MCF 10A (cell line): Measurements from ENCODE around the gene GDI1. TPM values are rescaled to one million over a fixed set of nuclear protein-coding genes. Genes with fewer than 3 reads are reported as not detected.

ENCODE experiments used
- BruUV-seq: library from RNA; stranded (reverse); fragments of 400-500 nt; replicated peaks from 2 replicates; lab custom pipeline; 2021; lab: Mats Ljungman, UMichigan
- CTCF ChIA-PET: fragments of 300-600 bp; sonication (Branson Sonifier 250); formaldehyde crosslinking; extraction: SDS; loops from one replicate; lab custom pipeline; 2021; ENCODE audit warnings: antibody characterized with exemption, inconsistent platforms; lab: Yijun Ruan, JAX
- POLR2A ChIA-PET: fragments of 300-600, 350-650 bp; sonication (Branson Sonifier 250); formaldehyde crosslinking; extraction: SDS; loops from one replicate; lab custom pipeline; 2020; ENCODE audit warnings: antibody characterized with exemption, inconsistent platforms; lab: Yijun Ruan, JAX
- DNase-seq: peaks from one replicate; pipeline ENCODE4 v3.0.0-alpha.2; 2018; ENCODE audit not compliant: unreplicated experiment
- H3K27ac Mint-ChIP-seq: one replicate; pipeline ENCODE4 v1.8.0; 2022; ENCODE audit warnings: mild to moderate bottlenecking, low read depth, mixed read lengths; ENCODE audit not compliant: unreplicated experiment
- H3K27me3 Mint-ChIP-seq: one replicate; pipeline ENCODE4 v1.8.0; 2022; ENCODE audit warnings: mixed read lengths; ENCODE audit not compliant: insufficient read depth, unreplicated experiment
- H3K36me3 Mint-ChIP-seq: one replicate; pipeline ENCODE4 v1.8.0; 2022; ENCODE audit warnings: mild to moderate bottlenecking, moderate library complexity, mixed read lengths; ENCODE audit not compliant: insufficient read depth, unreplicated experiment
- H3K4me1 Mint-ChIP-seq: one replicate; pipeline ENCODE4 v1.8.0; 2022; ENCODE audit warnings: mixed read lengths; ENCODE audit not compliant: insufficient read depth, unreplicated experiment
- H3K4me3 Mint-ChIP-seq: one replicate; pipeline ENCODE4 v1.8.0; 2022; ENCODE audit warnings: mild to moderate bottlenecking, moderate library complexity, mixed read lengths; ENCODE audit not compliant: unreplicated experiment
- H3K9me3 Mint-ChIP-seq: one replicate; pipeline ENCODE4 v1.8.0; 2022; ENCODE audit warnings: mixed read lengths; ENCODE audit not compliant: unreplicated experiment
- intact Hi-C: fragments of 100-400 bp; cut with micrococcal nuclease; formaldehyde crosslinking; loops from 2 replicates; pipeline ENCODE4 v1.14.1; 2022
- total RNA-seq: library from RNA; stranded (reverse); gene quantifications from 2 replicates; pipeline ENCODE4 v1.2.3, GENCODE V29; 2022
- TF ChIP-seq, protein P1 (sequence below): fragments of 200-600 bp; IDR thresholded peaks from one replicate; pipeline ENCODE4 v1.8.0; 2022; ENCODE audit warnings: antibody characterized with exemption, mild to moderate bottlenecking; ENCODE audit not compliant: unreplicated experiment

Gene GDI1
- total RNA-seq, 1 experiment from 2014 or later = 89.9 TPM

DNA sequence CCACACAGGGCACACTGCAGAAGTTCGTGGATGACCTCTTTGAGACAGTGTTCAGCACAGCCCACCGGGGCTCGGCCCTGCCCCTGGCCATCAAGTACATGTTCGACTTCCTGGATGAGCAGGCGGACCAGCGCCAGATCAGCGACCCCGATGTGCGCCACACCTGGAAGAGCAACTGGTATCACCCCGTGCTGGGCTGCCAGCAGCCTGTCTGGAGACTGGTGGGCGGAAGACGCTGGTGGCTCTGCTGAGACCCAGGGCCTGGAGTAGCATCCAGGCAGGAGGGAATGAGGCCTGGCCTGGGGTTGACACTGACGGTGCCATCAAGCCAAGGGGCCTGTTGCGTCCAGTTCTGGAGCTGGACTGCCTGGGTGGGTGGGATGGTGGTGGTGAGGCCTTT, 33.5 kb downstream of the GDI1 start:
- H3K4me3 Mint-ChIP-seq = no peak overlapping the region
- intact Hi-C loops = no loop called here
- no peak overlapping the region for H3K27ac Mint-ChIP-seq
- H3K36me3 Mint-ChIP-seq = peaks cover 38% of the 10 kb centered on the region
- TF ChIP-seq, protein P1, sequence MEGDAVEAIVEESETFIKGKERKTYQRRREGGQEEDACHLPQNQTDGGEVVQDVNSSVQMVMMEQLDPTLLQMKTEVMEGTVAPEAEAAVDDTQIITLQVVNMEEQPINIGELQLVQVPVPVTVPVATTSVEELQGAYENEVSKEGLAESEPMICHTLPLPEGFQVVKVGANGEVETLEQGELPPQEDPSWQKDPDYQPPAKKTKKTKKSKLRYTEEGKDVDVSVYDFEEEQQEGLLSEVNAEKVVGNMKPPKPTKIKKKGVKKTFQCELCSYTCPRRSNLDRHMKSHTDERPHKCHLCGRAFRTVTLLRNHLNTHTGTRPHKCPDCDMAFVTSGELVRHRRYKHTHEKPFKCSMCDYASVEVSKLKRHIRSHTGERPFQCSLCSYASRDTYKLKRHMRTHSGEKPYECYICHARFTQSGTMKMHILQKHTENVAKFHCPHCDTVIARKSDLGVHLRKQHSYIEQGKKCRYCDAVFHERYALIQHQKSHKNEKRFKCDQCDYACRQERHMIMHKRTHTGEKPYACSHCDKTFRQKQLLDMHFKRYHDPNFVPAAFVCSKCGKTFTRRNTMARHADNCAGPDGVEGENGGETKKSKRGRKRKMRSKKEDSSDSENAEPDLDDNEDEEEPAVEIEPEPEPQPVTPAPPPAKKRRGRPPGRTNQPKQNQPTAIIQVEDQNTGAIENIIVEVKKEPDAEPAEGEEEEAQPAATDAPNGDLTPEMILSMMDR = no peak
- no peak for DNase-seq
- no TSS peak for BruUV-seq
- H3K27me3 Mint-ChIP-seq = peaks cover 13% of the 10 kb centered on the region
- H3K9me3 Mint-ChIP-seq = no peaks in the 10 kb centered on the region
- no peaks in the 10 kb centered on the region for H3K4me1 Mint-ChIP-seq
- ChIA-PET CTCF (no interaction called here), POLR2A (no interaction called here)

DNA sequence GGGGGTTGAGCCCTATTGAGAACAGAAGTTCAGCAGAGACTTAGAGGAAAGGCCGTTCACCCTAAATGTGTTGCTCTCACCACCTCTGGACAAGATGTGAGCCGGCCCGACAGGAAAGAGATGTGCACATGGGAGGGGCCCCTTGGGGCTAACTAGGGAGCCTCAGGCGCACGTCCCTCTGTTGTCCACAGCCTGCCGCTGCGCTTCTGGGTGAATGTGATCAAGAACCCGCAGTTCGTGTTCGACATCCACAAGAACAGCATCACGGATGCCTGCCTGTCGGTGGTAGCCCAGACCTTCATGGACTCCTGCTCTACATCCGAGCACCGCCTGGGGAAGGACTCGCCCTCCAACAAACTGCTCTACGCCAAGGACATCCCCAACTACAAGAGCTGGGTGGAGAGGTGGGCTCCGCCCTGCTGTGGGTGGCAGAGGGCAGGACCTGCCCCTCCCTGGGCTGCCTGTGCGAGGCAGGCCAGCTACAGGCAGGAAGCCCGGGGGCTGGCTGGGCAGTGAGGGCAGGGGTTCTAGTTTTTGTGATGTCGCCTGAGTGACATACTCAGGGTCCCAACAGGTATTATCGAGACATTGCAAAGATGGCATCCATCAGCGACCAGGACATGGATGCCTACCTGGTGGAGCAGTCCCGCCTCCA, 34.1 kb downstream of the GDI1 start:
- CTCF ChIA-PET = no interaction called here
- no TSS peak for BruUV-seq
- Mint-ChIP-seq H3K4me3 (no peak overlapping the region), H3K4me1 (no peaks in the 10 kb centered on the region), H3K27me3 (peaks cover 13% of the 10 kb centered on the region), H3K9me3 (no peaks in the 10 kb centered on the region), H3K27ac (no peak overlapping the region), H3K36me3 (peaks cover 35% of the 10 kb centered on the region)
- intact Hi-C loops = no loop called here
- POLR2A ChIA-PET = no interaction called here
- no peak for DNase-seq
- TF ChIP-seq, protein P1 = no peak

DNA sequence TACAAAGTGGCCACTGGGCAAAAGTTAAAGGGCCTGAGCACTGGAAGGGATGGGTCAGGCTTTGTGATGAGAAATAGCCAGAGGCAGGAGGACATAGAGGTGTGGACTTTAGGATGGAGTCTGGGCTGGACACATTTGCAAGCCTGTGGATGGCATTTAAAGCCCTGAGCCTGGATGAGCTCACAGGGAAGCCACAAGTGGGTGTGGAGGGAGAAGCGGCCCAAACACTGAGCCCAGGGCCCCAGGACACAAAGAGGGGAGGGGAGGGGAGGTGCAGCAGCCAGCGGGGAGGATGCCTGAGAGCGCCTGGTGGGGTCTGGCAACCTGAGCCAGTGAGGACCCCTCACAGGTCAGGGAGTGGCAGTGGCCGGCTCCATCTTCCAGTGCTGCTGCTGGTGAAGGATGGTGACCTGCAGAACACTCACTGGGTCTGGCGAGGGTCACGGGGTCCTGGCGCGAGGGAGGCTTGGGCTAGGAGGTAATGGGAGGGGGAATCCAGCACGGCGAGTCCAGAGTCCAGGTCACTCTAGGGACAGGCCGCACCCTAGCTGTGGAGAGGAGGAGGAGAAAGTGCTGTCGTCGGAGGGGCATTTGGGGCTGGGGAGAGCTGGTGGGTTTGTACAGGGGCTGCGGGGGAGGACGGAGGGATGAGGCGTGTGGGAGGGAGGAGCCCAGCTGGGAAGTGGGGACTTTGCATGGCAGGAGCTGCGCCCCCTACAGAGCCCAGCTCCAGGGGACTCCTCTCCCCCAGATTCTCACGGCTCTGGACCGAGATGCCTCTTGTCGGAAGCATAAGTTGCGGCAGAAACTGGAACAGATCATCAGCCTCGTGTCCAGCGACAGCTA, 35.1 kb downstream of the GDI1 start:
- ChIA-PET CTCF (interaction anchor here (0.8 kb wide), 1 partner anchor 115 kb away, joined by 3 read pairs; no protein-coding TSS in a partner anchor), POLR2A (no interaction called here)
- H3K27ac Mint-ChIP-seq = no peak overlapping the region
- intact Hi-C loops = no loop called here
- H3K27me3 Mint-ChIP-seq = peaks cover 13% of the 10 kb centered on the region
- DNase-seq = no peak
- H3K4me3 Mint-ChIP-seq = no peak overlapping the region
- no TSS peak for BruUV-seq
- TF ChIP-seq, protein P1 = no peak
- peaks cover 35% of the 10 kb centered on the region for H3K36me3 Mint-ChIP-seq
- no peaks in the 10 kb centered on the region for H3K4me1 Mint-ChIP-seq
- H3K9me3 Mint-ChIP-seq = no peaks in the 10 kb centered on the region
